RWPE2 (cell line): ENCODE measurements around the gene CERS6.

Source experiments
- ATAC-seq: fragments of 200-7000 bp; cut with Tn5 transposase; 3 replicates; pipeline ENCODE4 v1.9.1; 2021; ENCODE audit warnings: low read depth
- DNase-seq: peaks from one replicate; pipeline ENCODE4 v3.0.0-alpha.2; 2020; ENCODE audit warnings: low spot score
- H3K27ac ChIP-seq: fragments of 450-650 bp; 2 replicates; pipeline ENCODE4 v1.5.1; 2017; ENCODE audit warnings: mild to moderate bottlenecking; ENCODE audit not compliant: poor library complexity, severe bottlenecking
- H3K27me3 ChIP-seq: fragments of 250-450 bp; sonication (Bioruptor Pico); 2 replicates; pipeline ENCODE4 v1.5.1; 2021; ENCODE audit warnings: mild to moderate bottlenecking, moderate library complexity; ENCODE audit not compliant: insufficient read depth, poor library complexity, severe bottlenecking
- H3K36me3 ChIP-seq: fragments of 250-450 bp; sonication (Bioruptor Pico); 2 replicates; pipeline ENCODE4 v1.5.1; 2020; ENCODE audit warnings: low read depth, mild to moderate bottlenecking, moderate library complexity
- H3K4me1 ChIP-seq: fragments of 250-450 bp; sonication (Bioruptor Pico); 2 replicates; pipeline ENCODE4 v1.5.1; 2021; ENCODE audit warnings: mild to moderate bottlenecking, moderate library complexity; ENCODE audit not compliant: insufficient read depth, poor library complexity, severe bottlenecking
- H3K4me3 ChIP-seq: fragments of 250-450 bp; sonication (Bioruptor Pico); 2 replicates; pipeline ENCODE4 v1.5.1; 2021; ENCODE audit warnings: mild to moderate bottlenecking, moderate library complexity; ENCODE audit not compliant: severe bottlenecking
- H3K9me3 ChIP-seq: fragments of 250-450 bp; sonication (Bioruptor Pico); 2 replicates; pipeline ENCODE4 v1.5.1; 2021; ENCODE audit warnings: mild to moderate bottlenecking, moderate library complexity; ENCODE audit not compliant: severe bottlenecking
- TF ChIP-seq, protein P1 (sequence below): fragments of 450-650 bp; IDR thresholded peaks from one replicate; pipeline ENCODE4 v1.5.1; 2017; ENCODE audit warnings: mild to moderate bottlenecking, moderate library complexity; ENCODE audit not compliant: poor library complexity, severe bottlenecking

The CERS6 gene

DNA sequence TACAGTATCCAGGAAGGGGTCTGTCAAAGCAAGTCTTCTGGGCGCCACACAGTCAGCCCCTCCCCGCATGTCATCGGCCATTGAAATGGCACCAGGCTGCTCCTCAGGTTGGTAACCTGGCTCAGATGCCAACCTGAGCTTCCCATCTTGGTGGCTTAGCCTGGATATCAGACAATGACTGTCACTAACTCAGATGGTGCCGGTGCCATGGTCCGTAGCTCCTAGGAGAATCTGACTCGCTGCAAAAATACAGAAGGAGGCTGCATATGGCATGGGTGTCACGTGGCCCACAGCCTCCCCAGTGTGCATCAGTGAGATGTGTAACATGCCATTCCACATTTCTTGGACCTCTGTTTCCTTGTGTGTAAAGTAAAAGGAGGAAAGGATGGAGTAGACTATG lies 349.5 kb downstream of the CERS6 start:
- Histone ChIP-seq H3K4me3 (no peak overlapping the region), H3K9me3 (no peaks in the 10 kb centered on the region), H3K4me1 (peaks cover 4% of the 10 kb centered on the region), H3K36me3 (no peaks in the 10 kb centered on the region), H3K27me3 (no peaks in the 10 kb centered on the region), H3K27ac (no peak overlapping the region)
- DNase-seq (no peak), ATAC-seq (no peak)
- TF ChIP-seq, protein P1, sequence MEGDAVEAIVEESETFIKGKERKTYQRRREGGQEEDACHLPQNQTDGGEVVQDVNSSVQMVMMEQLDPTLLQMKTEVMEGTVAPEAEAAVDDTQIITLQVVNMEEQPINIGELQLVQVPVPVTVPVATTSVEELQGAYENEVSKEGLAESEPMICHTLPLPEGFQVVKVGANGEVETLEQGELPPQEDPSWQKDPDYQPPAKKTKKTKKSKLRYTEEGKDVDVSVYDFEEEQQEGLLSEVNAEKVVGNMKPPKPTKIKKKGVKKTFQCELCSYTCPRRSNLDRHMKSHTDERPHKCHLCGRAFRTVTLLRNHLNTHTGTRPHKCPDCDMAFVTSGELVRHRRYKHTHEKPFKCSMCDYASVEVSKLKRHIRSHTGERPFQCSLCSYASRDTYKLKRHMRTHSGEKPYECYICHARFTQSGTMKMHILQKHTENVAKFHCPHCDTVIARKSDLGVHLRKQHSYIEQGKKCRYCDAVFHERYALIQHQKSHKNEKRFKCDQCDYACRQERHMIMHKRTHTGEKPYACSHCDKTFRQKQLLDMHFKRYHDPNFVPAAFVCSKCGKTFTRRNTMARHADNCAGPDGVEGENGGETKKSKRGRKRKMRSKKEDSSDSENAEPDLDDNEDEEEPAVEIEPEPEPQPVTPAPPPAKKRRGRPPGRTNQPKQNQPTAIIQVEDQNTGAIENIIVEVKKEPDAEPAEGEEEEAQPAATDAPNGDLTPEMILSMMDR: no peak

DNA sequence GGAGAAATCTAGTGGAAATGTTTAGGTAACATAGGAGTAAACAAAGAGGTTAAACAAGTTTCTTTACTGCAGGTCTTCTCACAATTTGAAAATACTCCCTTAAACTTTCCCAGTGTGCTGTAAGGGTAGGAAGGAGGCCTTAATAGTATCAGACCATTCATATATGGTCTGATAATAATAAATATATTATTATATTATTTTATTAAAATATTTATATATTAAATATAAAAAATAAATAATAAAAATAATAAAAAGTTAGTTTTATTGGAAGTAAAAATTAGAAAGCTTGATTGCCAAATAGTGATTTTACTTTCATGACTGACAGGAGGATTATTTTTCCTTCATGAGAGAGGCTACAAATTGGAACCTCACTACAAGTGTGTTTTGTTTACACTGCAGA lies 353.5 kb downstream of the CERS6 start:
- Histone ChIP-seq H3K36me3 (no peaks in the 10 kb centered on the region), H3K27ac (no peak overlapping the region), H3K27me3 (no peaks in the 10 kb centered on the region), H3K9me3 (no peaks in the 10 kb centered on the region), H3K4me1 (no peaks in the 10 kb centered on the region), H3K4me3 (no peak overlapping the region)
- TF ChIP-seq, protein P1: no peak
- DNase-seq (no peak), ATAC-seq (no peak)

DNA sequence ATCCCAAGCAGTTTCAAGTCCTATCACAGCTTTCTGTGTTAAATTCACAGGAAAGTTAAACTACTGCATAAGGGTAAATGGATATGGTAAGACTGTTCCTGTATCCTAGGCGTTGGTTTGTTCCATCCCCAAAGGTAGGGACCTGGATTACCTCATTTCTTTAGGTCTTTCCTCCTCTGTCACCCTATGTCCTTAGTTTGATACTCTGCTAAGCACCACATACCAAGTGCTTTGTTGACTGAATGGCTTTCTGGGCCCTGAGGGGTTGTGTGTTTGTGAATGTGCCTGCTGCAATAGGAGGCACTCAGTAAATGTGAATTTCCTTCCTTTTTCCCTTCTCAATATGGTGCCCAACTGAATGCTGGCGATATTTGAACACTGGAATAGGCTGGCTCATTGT lies 354.2 kb downstream of the CERS6 start:
- no peak for ATAC-seq
- Histone ChIP-seq H3K27me3 (no peaks in the 10 kb centered on the region), H3K4me1 (no peaks in the 10 kb centered on the region), H3K9me3 (no peaks in the 10 kb centered on the region), H3K27ac (no peak overlapping the region), H3K36me3 (no peaks in the 10 kb centered on the region), H3K4me3 (no peak overlapping the region)
- TF ChIP-seq, protein P1: no peak
- no peak for DNase-seq

DNA sequence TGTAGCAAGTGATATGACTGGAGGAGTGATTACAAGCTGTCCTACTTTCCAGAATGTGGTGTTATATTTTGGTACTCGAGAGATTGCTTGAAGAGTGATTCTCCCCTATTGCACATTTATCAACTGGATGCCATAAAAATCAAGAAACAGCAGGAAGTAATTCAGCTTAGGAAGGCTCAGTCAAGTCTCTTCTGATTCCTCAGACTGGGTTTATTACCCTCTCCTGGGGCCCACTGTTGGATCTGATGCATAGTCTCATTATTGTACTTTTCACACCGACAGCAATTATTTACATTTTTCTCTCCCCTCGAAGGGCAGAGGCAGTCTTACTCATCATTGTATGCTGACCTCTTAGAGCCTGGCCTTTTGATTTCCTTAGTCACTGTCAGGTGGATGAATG lies 355.6 kb downstream of the CERS6 start:
- ATAC-seq: no peak
- no peak for DNase-seq
- no peak overlapping the region for H3K27ac ChIP-seq
- no peak overlapping the region for H3K4me3 ChIP-seq
- H3K9me3 ChIP-seq: no peaks in the 10 kb centered on the region
- no peaks in the 10 kb centered on the region for H3K27me3 ChIP-seq
- H3K36me3 ChIP-seq: no peaks in the 10 kb centered on the region
- TF ChIP-seq, protein P1: no peak
- no peaks in the 10 kb centered on the region for H3K4me1 ChIP-seq

DNA sequence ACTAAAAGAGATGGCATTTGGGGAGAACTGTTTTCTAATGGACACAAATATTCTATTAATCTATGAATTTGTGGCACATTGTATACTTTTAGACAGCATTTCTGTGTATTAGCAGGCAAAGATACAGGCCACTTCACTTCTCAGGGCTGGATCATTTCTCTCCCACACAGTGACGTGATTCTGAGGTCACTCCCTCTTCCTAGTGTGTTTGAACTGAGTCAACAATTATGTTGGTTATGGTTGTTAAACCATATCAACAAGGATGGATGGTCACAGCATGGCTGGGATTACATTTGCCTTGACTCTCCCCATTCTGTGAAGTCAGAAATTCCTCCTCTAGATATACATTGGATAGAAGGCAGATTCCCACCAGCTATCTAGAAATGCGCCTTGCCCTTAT lies 358.0 kb downstream of the CERS6 start:
- H3K4me1 ChIP-seq: no peaks in the 10 kb centered on the region
- H3K9me3 ChIP-seq: no peaks in the 10 kb centered on the region
- no peak overlapping the region for H3K4me3 ChIP-seq
- ATAC-seq (no peak), DNase-seq (no peak)
- H3K36me3 ChIP-seq: no peaks in the 10 kb centered on the region
- no peak overlapping the region for H3K27ac ChIP-seq
- TF ChIP-seq, protein P1: no peak
- H3K27me3 ChIP-seq: no peaks in the 10 kb centered on the region
